ENCODE results near the gene CHST11. TPM values are rescaled to one million over a fixed set of nuclear protein-coding genes. Genes with fewer than 3 reads are reported as not detected.

CHST11 gene
- total RNA-seq, 1 experiment from 2014 or later, result 6.7 TPM

DNA sequence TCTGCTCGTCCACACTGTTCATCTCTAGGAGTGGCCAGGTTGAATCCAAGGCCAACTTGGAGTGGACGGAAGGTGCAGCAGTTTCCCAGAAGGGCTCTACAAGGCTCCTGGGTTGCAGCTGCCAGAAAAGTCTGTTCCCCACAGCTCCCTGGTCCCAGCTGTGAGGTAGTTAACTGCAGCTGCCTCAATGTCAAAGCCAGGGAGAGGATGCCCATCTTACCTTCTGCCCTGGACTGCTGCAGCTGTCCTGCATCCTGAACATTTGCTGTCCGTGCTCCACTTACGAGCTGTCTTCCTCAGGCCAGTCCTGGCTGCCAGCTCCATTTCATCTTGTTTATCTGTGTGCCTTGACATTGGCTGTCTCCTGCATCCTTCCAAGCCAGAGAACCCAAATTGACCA lies 274.0 kb downstream of the CHST11 start:
- Histone ChIP-seq H3K4me2 (ENCODE audit: insufficient read depth, insufficient read length, low read length) (no peak overlapping the region), H3K27me3 (ENCODE audit: insufficient read depth, low read length) (no peaks in the 10 kb centered on the region), H2BK12ac (ENCODE audit: insufficient read length, low read depth, low read length) (no peak overlapping the region), H4K8ac (replicated peaks; ENCODE audit: insufficient read length, low read depth, low read length) (no peak overlapping the region), H2BK15ac (ENCODE audit: low read depth, low read length) (no peak overlapping the region), H3K14ac (ENCODE audit: insufficient read depth, low read length) (no peak overlapping the region; the same call in 1 of the 2 replicates), H3K4ac (ENCODE audit: low read depth, low read length) (no peak overlapping the region), H3K9me3 (ENCODE audit: control insufficient read depth, low read depth, low read length) (no peaks in the 10 kb centered on the region), H3K18ac (ENCODE audit: insufficient read length, low read depth, low read length) (no peak overlapping the region), H3K79me1 (ENCODE audit: insufficient read depth, low read depth, low read length, poor library complexity, severe bottlenecking) (no peaks in the 10 kb centered on the region), H3K9ac (ENCODE audit: extremely low read depth, insufficient read length, low read length) (no peak overlapping the region), H4K5ac (ENCODE audit: insufficient read length, low read depth, low read length) (no peak overlapping the region), H3K27ac (ENCODE audit: insufficient read length, low read depth, low read length) (no peak overlapping the region), H4K91ac (ENCODE audit: insufficient read length, low read depth, low read length) (no peak overlapping the region), H3K23ac (ENCODE audit: insufficient read length, low read depth, low read length) (no peak overlapping the region), H4K20me1 (ENCODE audit: control insufficient read depth, insufficient read depth, insufficient read length) (peaks cover 3% of the 10 kb centered on the region), H3K79me2 (ENCODE audit: insufficient read depth, low read length) (no peaks in the 10 kb centered on the region), H2AK5ac (ENCODE audit: insufficient read length, low read length) (no peak overlapping the region), H2BK20ac (ENCODE audit: low read depth, low read length, poor library complexity, severe bottlenecking) (no peak overlapping the region), H2AFZ (ENCODE audit: low read length) (no peak overlapping the region), H3K23me2 (ENCODE audit: insufficient read length, low read depth, low read length, poor library complexity, severe bottlenecking) (no peaks in the 10 kb centered on the region), H2BK5ac (ENCODE audit: insufficient read length, low read length) (no peak overlapping the region), H3T11ph (ENCODE audit: low read length) (no peak overlapping the region), H3K56ac (ENCODE audit: insufficient read length, low read depth, low read length) (no peak overlapping the region), H2BK120ac (ENCODE audit: low read depth, low read length, poor library complexity, severe bottlenecking) (no peak overlapping the region), H3K4me1 (ENCODE audit: insufficient read depth, low read length) (no peaks in the 10 kb centered on the region)
- H3K27ac Mint-ChIP-seq, result no peak overlapping the region
- WGBS (ENCODE audit: extremely low coverage, insufficient read length, low lambda C conversion rate), result no CpG with 5 or more reads among the region's 4 CpGs
- no peaks in the 10 kb centered on the region for H3K36me3 Mint-ChIP-seq (ENCODE audit: insufficient read depth in 1 of 3, low read depth in 3 of 3)
- no peak overlapping the region for H3K4me3 Mint-ChIP-seq
- no peak for DNase-seq
- no peaks in the 10 kb centered on the region; the same call in 1 of the 2 replicates for H3K27me3 Mint-ChIP-seq (ENCODE audit: low read depth)
- H3K9me3 Mint-ChIP-seq, result no peaks in the 10 kb centered on the region
- peaks cover 0 to 6% of the 10 kb centered on the region in 2 experiments; a peak in 2 of 4 replicates for H3K4me1 Mint-ChIP-seq
- TF ChIP-seq, protein P1, sequence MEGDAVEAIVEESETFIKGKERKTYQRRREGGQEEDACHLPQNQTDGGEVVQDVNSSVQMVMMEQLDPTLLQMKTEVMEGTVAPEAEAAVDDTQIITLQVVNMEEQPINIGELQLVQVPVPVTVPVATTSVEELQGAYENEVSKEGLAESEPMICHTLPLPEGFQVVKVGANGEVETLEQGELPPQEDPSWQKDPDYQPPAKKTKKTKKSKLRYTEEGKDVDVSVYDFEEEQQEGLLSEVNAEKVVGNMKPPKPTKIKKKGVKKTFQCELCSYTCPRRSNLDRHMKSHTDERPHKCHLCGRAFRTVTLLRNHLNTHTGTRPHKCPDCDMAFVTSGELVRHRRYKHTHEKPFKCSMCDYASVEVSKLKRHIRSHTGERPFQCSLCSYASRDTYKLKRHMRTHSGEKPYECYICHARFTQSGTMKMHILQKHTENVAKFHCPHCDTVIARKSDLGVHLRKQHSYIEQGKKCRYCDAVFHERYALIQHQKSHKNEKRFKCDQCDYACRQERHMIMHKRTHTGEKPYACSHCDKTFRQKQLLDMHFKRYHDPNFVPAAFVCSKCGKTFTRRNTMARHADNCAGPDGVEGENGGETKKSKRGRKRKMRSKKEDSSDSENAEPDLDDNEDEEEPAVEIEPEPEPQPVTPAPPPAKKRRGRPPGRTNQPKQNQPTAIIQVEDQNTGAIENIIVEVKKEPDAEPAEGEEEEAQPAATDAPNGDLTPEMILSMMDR (conservative IDR thresholded peaks at IDR 0.05), result no peak
